Transverse colon (tissue), 4 donors: ENCODE measurements around the gene PCBP2.

Source experiments
- CTCF ChIP-seq, 5 experiments: fragments of 200-600 bp in 3 of 5; fragments of 450-650 bp in 2 of 5; sonication (generic) in 3 of 5; IDR thresholded peaks; 1 replicate in 2 of 5; 2 replicates in 3 of 5; pipeline ENCODE4 v1.5.1; 2016 to 2017; ENCODE audit warnings: antibody characterized with exemption in 5 of 5, inconsistent platforms in 3 of 5, mild to moderate bottlenecking in 2 of 5, moderate library complexity in 1 of 5
- EP300 ChIP-seq: sonication (generic); formaldehyde crosslinking; IDR thresholded peaks from one replicate; pipeline ENCODE4 v1.6.1; 2017; ENCODE audit warnings: antibody characterized with exemption, low read depth
- POLR2A ChIP-seq: fragments of 450-650 bp; IDR thresholded peaks from one replicate; pipeline ENCODE4 v1.6.1; 2016; ENCODE audit warnings: antibody characterized with exemption, mild to moderate bottlenecking, moderate library complexity
- POLR2AphosphoS5 ChIP-seq, 3 donors: sonication (generic); formaldehyde crosslinking; IDR thresholded peaks; one replicate each; pipeline ENCODE4 v1.6.1; 2016; ENCODE audit warnings: antibody characterized with exemption in 3 of 3

GRCh38 chr12:53483979-53484377, 32.1 kb downstream of the PCBP2 start:
- no peak for TF ChIP-seq CTCF (IDR thresholded peaks at IDR 0.05)
- no peak for TF ChIP-seq EP300
- TF ChIP-seq POLR2AphosphoS5 (IDR thresholded peaks at IDR 0.05), result no peak
- TF ChIP-seq POLR2A, result no peak
